Measurements from ENCODE around the gene GIT1. TPM values are rescaled to one million over a fixed set of nuclear protein-coding genes. Genes with fewer than 3 reads are reported as not detected.

GIT1 gene
- polyA plus RNA-seq, 3 donors: 43.4 to 51.6 (median 50.5) TPM

- DNase-seq (ENCODE audit: extremely low read depth in 1 of 11, low read depth in 9 of 11, low spot score in 4 of 11): no peak
Observed at GRCh38 chr17:29585080-29585751, 4.2 kb downstream of the GIT1 start.

- DNase-seq (ENCODE audit: extremely low read depth in 1 of 11, low read depth in 9 of 11, low spot score in 4 of 11): no peak
Observed at GRCh38 chr17:29584452-29585079, 4.9 kb downstream of the GIT1 start.

GRCh38 chr17:29583324-29584248 is 5.9 kb downstream of the GIT1 start:
- no peak for DNase-seq (ENCODE audit: extremely low read depth in 1 of 11, low read depth in 9 of 11, low spot score in 4 of 11)

GRCh38 chr17:29582772-29583171 is 6.7 kb downstream of the GIT1 start:
- no peak for DNase-seq (ENCODE audit: extremely low read depth in 1 of 11, low read depth in 9 of 11, low spot score in 4 of 11)

- DNase-seq (ENCODE audit: extremely low read depth in 1 of 11, low read depth in 9 of 11, low spot score in 4 of 11): no peak
Observed at GRCh38 chr17:29582254-29582765, 7.1 kb downstream of the GIT1 start.

GRCh38 chr17:29581583-29582253 is 7.7 kb downstream of the GIT1 start:
- DNase-seq (ENCODE audit: extremely low read depth in 1 of 11, low read depth in 9 of 11, low spot score in 4 of 11): no peak

GRCh38 chr17:29579866-29580771 is 9.3 kb downstream of the GIT1 start:
- no peak for DNase-seq (ENCODE audit: extremely low read depth in 1 of 11, low read depth in 9 of 11, low spot score in 4 of 11)

GRCh38 chr17:29578626-29579485 is 10.6 kb downstream of the GIT1 start:
- no peak for DNase-seq (ENCODE audit: extremely low read depth in 1 of 11, low read depth in 9 of 11, low spot score in 4 of 11)

GRCh38 chr17:29577385-29578211 is 11.8 kb downstream of the GIT1 start:
- no peak for DNase-seq (ENCODE audit: extremely low read depth in 1 of 11, low read depth in 9 of 11, low spot score in 4 of 11)

- no peak for DNase-seq (ENCODE audit: extremely low read depth in 1 of 11, low read depth in 9 of 11, low spot score in 4 of 11)
Observed at GRCh38 chr17:29577001-29577370, 12.5 kb downstream of the GIT1 start.

- DNase-seq (ENCODE audit: extremely low read depth in 1 of 11, low read depth in 9 of 11, low spot score in 4 of 11): no peak
Observed at GRCh38 chr17:29576214-29577000, 13.0 kb downstream of the GIT1 start.

- no peak for DNase-seq (ENCODE audit: extremely low read depth in 1 of 11, low read depth in 9 of 11, low spot score in 4 of 11)
Observed at GRCh38 chr17:29575511-29576213, 13.8 kb downstream of the GIT1 start.

- DNase-seq (ENCODE audit: extremely low read depth in 1 of 11, low read depth in 9 of 11, low spot score in 4 of 11): no peak
Observed at GRCh38 chr17:29574732-29575510, 14.5 kb downstream of the GIT1 start.
